Keratinocyte (primary cell): ENCODE measurements around the gene ATG4D. TPM values are rescaled to one million over a fixed set of nuclear protein-coding genes. Genes with fewer than 3 reads are reported as not detected.
"Not testable (repeated sequence)": the region's sequence is repeated elsewhere in the genome, so short reads cannot be mapped to it uniquely, and the experiment has no call there.

Experiments used
- DNase-seq: peaks from one replicate; pipeline ENCODE4 v3.0.0-alpha.2; 2011; ENCODE audit warnings: low read depth, missing footprints, low spot score
- FAIRE-seq: peaks from 2 replicates; lab custom pipeline; 2011; peaks lifted over from hg19 to GRCh38; lab: Jason Lieb, UNC
- H2AFZ ChIP-seq: 2 replicates; pipeline ENCODE4 v1.6.0; 2012; ENCODE audit warnings: low read length, control low read depth, inconsistent platforms; ENCODE audit not compliant: control insufficient read depth
- H3K27ac ChIP-seq: 2 replicates; pipeline ENCODE4 v1.5.1; 2011; ENCODE audit warnings: low read length; ENCODE audit not compliant: control insufficient read depth, insufficient read depth
- H3K27me3 ChIP-seq: 3 replicates; pipeline ENCODE4 v1.6.0; 2011; ENCODE audit warnings: low read length; ENCODE audit not compliant: control insufficient read depth, insufficient read depth; ENCODE audit errors: extremely low read depth
- H3K36me3 ChIP-seq, 2 experiments: 2 replicates in 1 of 2; 3 replicates in 1 of 2; pipeline ENCODE4 v1.5.1; 2011; ENCODE audit warnings: low read length in 2 of 2, mild to moderate bottlenecking in 1 of 2; ENCODE audit not compliant: control insufficient read depth in 2 of 2, insufficient read depth in 2 of 2; ENCODE audit errors: extremely low read depth in 1 of 2
- H3K4me1 ChIP-seq: 3 replicates; pipeline ENCODE4 v1.5.1; 2011; ENCODE audit warnings: low read length; ENCODE audit not compliant: control insufficient read depth, insufficient read depth; ENCODE audit errors: extremely low read depth
- H3K4me2 ChIP-seq: 3 replicates; pipeline ENCODE4 v1.6.0; 2011; ENCODE audit warnings: low read depth, low read length; ENCODE audit not compliant: control insufficient read depth, insufficient read depth; ENCODE audit errors: extremely low read depth
- H3K4me3 ChIP-seq, 3 experiments: fragments of 200-600 bp in 1 of 3; sonication (generic) in 1 of 3; 2 replicates in 2 of 3; 3 replicates in 1 of 3; pipeline ENCODE4 v1.5.1; 2011 to 2016; ENCODE audit warnings: low read length in 3 of 3, mild to moderate bottlenecking in 3 of 3, control low read depth in 2 of 3, inconsistent platforms in 1 of 3, low read depth in 1 of 3, mixed read lengths in 1 of 3, mixed run types in 1 of 3, moderate library complexity in 1 of 3; ENCODE audit not compliant: control insufficient read depth in 2 of 3, insufficient read depth in 2 of 3; ENCODE audit errors: extremely low read depth in 1 of 3
- H3K79me2 ChIP-seq: 2 replicates; pipeline ENCODE4 v1.6.0; 2012; ENCODE audit warnings: low read length; ENCODE audit not compliant: control insufficient read depth, insufficient read depth
- H3K9ac ChIP-seq: 3 replicates; pipeline ENCODE4 v1.6.0; 2011; ENCODE audit warnings: low read length; ENCODE audit not compliant: control insufficient read depth, insufficient read depth; ENCODE audit errors: extremely low read depth
- H3K9me1 ChIP-seq: 3 replicates; pipeline ENCODE4 v1.6.0; 2011; ENCODE audit warnings: low read length; ENCODE audit not compliant: control insufficient read depth, insufficient read depth; ENCODE audit errors: extremely low read depth
- H3K9me3 ChIP-seq: 2 replicates; pipeline ENCODE4 v1.5.1; 2012; ENCODE audit warnings: low read depth, low read length; ENCODE audit not compliant: control insufficient read depth
- H4K20me1 ChIP-seq: 3 replicates; pipeline ENCODE4 v1.6.0; 2011; ENCODE audit warnings: low read length; ENCODE audit not compliant: control insufficient read depth, insufficient read depth; ENCODE audit errors: extremely low read depth
- CTCF ChIP-seq, 3 experiments: IDR thresholded peaks in 1 of 3; conservative IDR thresholded peaks in 1 of 3; optimal IDR thresholded peaks in 1 of 3; 2 replicates in 2 of 3; 3 replicates in 1 of 3; pipeline versions ENCODE3 to v1.5.1; 2011; ENCODE audit warnings: low read length in 3 of 3, mild to moderate bottlenecking in 3 of 3, moderate library complexity in 2 of 3, control low read depth in 1 of 3, inconsistent platforms in 1 of 3; ENCODE audit not compliant: insufficient read depth in 2 of 3; ENCODE audit errors: extremely low read depth in 1 of 3
- EZH2 ChIP-seq: IDR thresholded peaks from one replicate; pipeline ENCODE4 v1.6.1; 2012; ENCODE audit warnings: inconsistent platforms, mild to moderate bottlenecking, low read length, moderate library complexity
- dilution Hi-C: fragments of 300-500 bp; cut with MboI; formaldehyde crosslinking; loops from one replicate; pipeline ENCODE4 v1.7.0; 2020; ENCODE audit warnings: low sequenced_read_pairs; ENCODE audit not compliant: extremely low pct_ligation_motif_present
- polyA plus RNA-seq, 5 experiments: library from polyadenylated mRNA; depleted of rRNA in 3 of 5; stranded (reverse) in 3 of 5; stranded (forward) in 1 of 5; unstranded in 1 of 5; fragments of >200 nt; gene quantifications; 1 replicate in 1 of 5; 2 replicates in 3 of 5; 3 replicates in 1 of 5; pipeline versions ENCODE4 v1.2.1 to v1.2.3, GENCODE V29; 2011 to 2012; ENCODE audit warnings: missing spikeins in 2 of 5, low read depth in 1 of 5, low replicate concordance in 1 of 5

Gene ATG4D
- polyA plus RNA-seq, 1 donor (not counting 4 experiments of a cell fraction or from before 2014, with no cell fraction given): 12.6 TPM

- H2AFZ ChIP-seq: no peak overlapping the region
- peaks cover 31 to 40% of the 10 kb centered on the region in 2 experiments for H3K36me3 ChIP-seq
- no peak overlapping the region for H3K4me3 ChIP-seq
- H3K27ac ChIP-seq: no peak overlapping the region
- dilution Hi-C loops: no loop called here
- peaks cover 13% of the 10 kb centered on the region for H4K20me1 ChIP-seq
- H3K9ac ChIP-seq: no peak overlapping the region
- H3K9me3 ChIP-seq: no peaks in the 10 kb centered on the region
- FAIRE-seq (no peak), DNase-seq (no peak)
- H3K9me1 ChIP-seq: no peaks in the 10 kb centered on the region
- H3K4me1 ChIP-seq: peaks cover 23% of the 10 kb centered on the region
- no peaks in the 10 kb centered on the region for H3K27me3 ChIP-seq
- H3K79me2 ChIP-seq: peaks cover 2% of the 10 kb centered on the region
- H3K4me2 ChIP-seq: no peak overlapping the region
- TF ChIP-seq CTCF (optimal IDR thresholded peaks at IDR 0.05 in 1 of 3, IDR thresholded peaks at IDR 0.05 in 1 of 3, conservative IDR thresholded peaks at IDR 0.05 in 1 of 3; ENCODE audit: extremely low read depth in 1 of 3, insufficient read depth in 2 of 3, low read length in 3 of 3): no peak
- no peak for TF ChIP-seq EZH2
These were observed 6.6 kb downstream of the ATG4D start for GRCh38 chr19:10550336-10550735.

DNA sequence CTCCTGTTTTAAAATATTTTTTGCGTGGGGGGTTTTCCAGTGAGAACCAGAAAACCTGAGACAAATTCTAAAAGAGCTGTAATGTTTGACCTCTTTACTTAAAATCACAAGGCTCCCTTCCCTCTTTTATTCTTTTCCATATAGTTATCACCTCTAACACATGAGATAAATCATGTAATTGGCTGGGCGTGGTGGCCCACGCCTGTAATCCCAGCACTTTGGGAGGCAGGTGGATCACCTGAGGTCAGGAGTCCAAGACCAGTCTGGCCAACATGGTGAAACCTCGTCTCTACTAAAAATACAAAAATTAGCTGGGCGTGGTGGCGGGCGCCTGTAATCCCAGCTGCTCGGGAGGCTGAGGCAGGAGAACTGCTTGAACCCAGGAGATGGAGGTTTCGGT lies 7.3 kb downstream of the ATG4D start:
- H3K9me1 ChIP-seq, H2AFZ ChIP-seq, H3K9me3 ChIP-seq, dilution Hi-C loops, H3K9ac ChIP-seq, H3K27me3 ChIP-seq, H3K4me2 ChIP-seq, DNase-seq, H3K27ac ChIP-seq, H3K79me2 ChIP-seq, H3K4me3 ChIP-seq, FAIRE-seq: not testable (repeated sequence)
- Histone ChIP-seq H3K36me3 (peaks cover 31 to 47% of the 10 kb centered on the region in 2 experiments), H4K20me1 (peaks cover 13% of the 10 kb centered on the region), H3K4me1 (peaks cover 29% of the 10 kb centered on the region)

DNA sequence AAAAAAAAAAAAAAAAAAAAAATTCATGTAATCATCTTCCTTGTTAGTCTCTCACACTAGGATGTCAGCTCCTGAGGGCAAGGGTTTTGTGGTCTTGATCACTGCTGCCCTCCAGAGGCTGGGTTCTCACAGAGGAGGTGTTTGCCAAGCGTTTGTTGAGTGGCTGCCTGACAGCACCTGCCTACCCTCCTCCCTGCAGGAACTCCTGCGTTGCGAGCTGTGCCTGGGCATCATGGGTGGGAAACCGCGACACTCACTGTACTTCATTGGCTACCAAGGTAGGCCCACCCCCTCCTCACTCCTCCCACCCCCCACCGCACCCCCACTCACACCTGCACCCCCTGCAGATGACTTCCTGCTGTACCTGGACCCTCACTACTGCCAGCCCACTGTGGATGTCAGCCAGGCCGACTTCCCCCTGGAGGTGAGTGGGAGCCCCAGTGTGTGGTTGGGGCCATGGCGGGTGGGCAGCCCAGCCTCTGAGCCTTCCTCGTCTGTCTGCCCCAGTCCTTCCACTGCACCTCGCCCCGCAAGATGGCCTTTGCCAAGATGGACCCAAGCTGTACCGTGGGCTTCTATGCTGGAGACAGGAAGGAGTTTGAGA lies 8.1 kb downstream of the ATG4D start:
- Histone ChIP-seq H2AFZ (no peak overlapping the region), H3K9me1 (no peaks in the 10 kb centered on the region), H4K20me1 (peaks cover 13% of the 10 kb centered on the region), H3K27me3 (no peaks in the 10 kb centered on the region), H3K4me2 (no peak overlapping the region), H3K4me3 (no peak overlapping the region), H3K36me3 (peaks cover 30 to 44% of the 10 kb centered on the region in 2 experiments), H3K9me3 (no peaks in the 10 kb centered on the region), H3K79me2 (peaks cover 2% of the 10 kb centered on the region), H3K27ac (no peak overlapping the region), H3K9ac (no peak overlapping the region), H3K4me1 (peaks cover 33% of the 10 kb centered on the region)
- DNase-seq: no peak
- FAIRE-seq: peak; percentile 75
- dilution Hi-C loops: no loop called here
- no peak for TF ChIP-seq EZH2
- peak; percentile 48 to 76 (median 55) for TF ChIP-seq CTCF (optimal IDR thresholded peaks at IDR 0.05 in 1 of 3, IDR thresholded peaks at IDR 0.05 in 1 of 3, conservative IDR thresholded peaks at IDR 0.05 in 1 of 3; ENCODE audit: extremely low read depth in 1 of 3, insufficient read depth in 2 of 3, low read length in 3 of 3)
